Activated naive CD8-positive, alpha-beta T cell treated with anti-CD3 and anti-CD28 coated beads, Interleukin-2, amount 10 ng/mL, durations not matched to agents 7 days and 5 days (primary cell): ENCODE results near the gene SH2D3C. TPM values are rescaled to one million over a fixed set of nuclear protein-coding genes. Genes with fewer than 3 reads are reported as not detected.
"Not testable (repeated sequence)": the region's sequence is repeated elsewhere in the genome, so short reads cannot be mapped to it uniquely, and the experiment has no call there.

Source experiments
- ATAC-seq: fragments of 150-1000 bp; cut with Tn5 transposase; one replicate; pipeline ENCODE4 v1.10.0; 2021; ENCODE audit warnings: low read depth, moderate library complexity
- POLR2A ChIA-PET: fragments of 350-600 bp; sonication (Branson Sonifier 250); formaldehyde crosslinking; loops from one replicate; lab custom pipeline; 2021; ENCODE audit warnings: antibody characterized with exemption; lab: Charles Lee
- DNase-seq: peaks from one replicate; pipeline ENCODE4 v3.0.0; 2021
- H3K27ac Mint-ChIP-seq: one replicate; pipeline ENCODE4 v1.8.0; 2022; ENCODE audit warnings: mild to moderate bottlenecking, mixed read lengths
- H3K27me3 Mint-ChIP-seq: one replicate; pipeline ENCODE4 v1.8.0; 2022; ENCODE audit warnings: mild to moderate bottlenecking, moderate library complexity, mixed read lengths
- H3K36me3 Mint-ChIP-seq: one replicate; pipeline ENCODE4 v1.8.0; 2021; ENCODE audit warnings: mild to moderate bottlenecking, mixed read lengths
- H3K4me1 Mint-ChIP-seq: one replicate; pipeline ENCODE4 v1.8.0; 2021; ENCODE audit warnings: mixed read lengths
- H3K4me3 Mint-ChIP-seq: one replicate; pipeline ENCODE4 v1.8.0; 2022; ENCODE audit warnings: mild to moderate bottlenecking, moderate library complexity, mixed read lengths
- H3K9me3 Mint-ChIP-seq: one replicate; pipeline ENCODE4 v1.8.0; 2021; ENCODE audit warnings: mixed read lengths
- total RNA-seq, 2 experiments: library from RNA; stranded (reverse); gene quantifications; one replicate each; pipeline ENCODE4 v1.2.3, GENCODE V29; 2021

SH2D3C gene
- total RNA-seq, 2 experiments from 2014 or later: 64.6 to 67.1 TPM

DNA sequence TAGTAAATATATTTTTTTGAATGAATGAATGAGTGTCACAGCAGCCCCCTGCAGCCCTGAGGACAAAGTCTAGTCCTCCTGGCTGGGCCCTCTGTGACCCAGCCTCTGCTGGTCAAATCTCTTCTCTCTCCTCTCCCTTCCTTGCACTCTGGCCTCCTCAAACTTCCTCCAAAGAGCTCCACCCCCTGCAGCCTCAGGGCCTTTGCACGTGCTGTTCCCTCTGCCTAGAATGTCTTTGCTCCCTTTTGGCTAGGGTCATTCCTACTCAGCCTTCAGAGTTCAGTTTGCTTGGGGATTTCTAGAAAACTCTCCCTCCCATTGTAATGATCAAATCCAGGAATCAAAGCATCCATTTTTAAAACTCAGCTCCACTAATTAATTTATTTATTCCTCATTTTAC, 13.0 kb downstream of the SH2D3C start:
- Mint-ChIP-seq H3K4me3 (no peak overlapping the region), H3K27me3 (no peaks in the 10 kb centered on the region), H3K27ac (peak overlapping the region; percentile 23), H3K36me3 (peaks cover 55% of the 10 kb centered on the region), H3K4me1 (peaks cover 55% of the 10 kb centered on the region), H3K9me3 (no peaks in the 10 kb centered on the region)
- DNase-seq (no peak), ATAC-seq (no peak)
- POLR2A ChIA-PET: interaction anchor here (0.7 to 2.8 kb wide), 6 partner anchors 11 to 150 kb away, joined by 3 to 12 read pairs (median 3); no protein-coding TSS in a partner anchor

DNA sequence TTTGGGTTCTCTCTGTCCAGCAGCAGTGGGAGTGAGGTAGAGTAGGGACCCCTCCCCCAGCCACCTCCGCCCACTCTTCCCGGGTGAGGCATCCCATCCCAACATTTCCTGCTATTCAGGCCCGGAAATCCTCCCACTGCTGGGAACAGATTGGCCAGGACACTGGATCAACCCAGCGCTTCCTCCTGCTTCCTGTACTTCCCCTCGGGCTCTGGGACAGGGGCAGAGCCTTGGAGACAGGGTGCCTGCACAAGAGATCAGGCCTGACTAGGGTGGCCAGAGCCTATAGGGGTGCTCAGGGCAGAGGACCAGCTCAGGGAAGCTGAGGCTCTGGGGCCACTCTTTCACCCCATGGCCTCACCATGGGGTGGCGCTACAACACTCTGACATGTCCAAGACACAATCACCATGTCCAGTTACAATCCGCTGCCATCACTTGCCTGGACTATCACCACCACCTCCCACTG, 14.5 kb downstream of the SH2D3C start:
- Mint-ChIP-seq H3K36me3 (peaks cover 52% of the 10 kb centered on the region), H3K27me3 (no peaks in the 10 kb centered on the region), H3K9me3 (no peaks in the 10 kb centered on the region), H3K4me3 (no peak overlapping the region), H3K27ac (peak overlapping the region; percentile 69), H3K4me1 (peaks cover 42% of the 10 kb centered on the region)
- DNase-seq: no peak
- POLR2A ChIA-PET: interaction anchor here (1.3 to 1.5 kb wide), 2 partner anchors 18 to 106 kb away, joined by 3 read pairs; no protein-coding TSS in a partner anchor
- ATAC-seq: no peak

DNA sequence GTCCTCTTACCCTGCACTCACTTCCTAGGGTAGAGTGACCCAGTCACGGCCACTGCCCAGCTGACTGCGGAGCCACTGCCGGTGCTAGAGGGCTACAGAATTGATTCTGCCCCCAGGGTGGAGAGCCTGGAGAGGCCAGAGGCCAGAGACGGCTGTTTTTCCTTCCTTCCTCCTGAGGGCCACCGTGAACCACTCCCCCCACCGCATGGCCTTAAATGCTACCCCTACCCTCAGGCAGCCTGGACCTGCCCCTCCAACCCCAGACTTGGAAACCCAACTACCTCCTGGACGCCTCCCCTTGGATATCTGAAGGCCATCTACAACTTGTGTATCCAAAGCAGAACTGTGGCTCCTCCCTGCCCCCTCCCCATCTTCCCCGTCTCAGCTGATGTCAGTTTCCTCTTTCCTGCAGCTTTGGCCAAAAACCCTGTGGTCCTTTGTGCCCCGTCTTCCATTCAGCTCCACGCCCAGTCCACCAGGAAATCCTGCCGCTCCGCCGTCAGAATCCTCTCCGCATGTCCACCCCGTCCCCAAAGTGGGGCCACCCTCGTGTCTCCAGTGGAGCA, 16.3 kb downstream of the SH2D3C start:
- Mint-ChIP-seq H3K27me3 (no peaks in the 10 kb centered on the region), H3K4me1 (peaks cover 29% of the 10 kb centered on the region), H3K4me3 (no peak overlapping the region), H3K27ac (peak overlapping the region; percentile 1), H3K36me3 (peaks cover 46% of the 10 kb centered on the region), H3K9me3 (no peaks in the 10 kb centered on the region)
- ATAC-seq (no peak), DNase-seq (no peak)
- POLR2A ChIA-PET: interaction anchor here (1.1 to 1.5 kb wide), 3 partner anchors 9 to 23 kb away, joined by 3 to 6 read pairs (median 3); partner anchors contain the start of gene CDK9

DNA sequence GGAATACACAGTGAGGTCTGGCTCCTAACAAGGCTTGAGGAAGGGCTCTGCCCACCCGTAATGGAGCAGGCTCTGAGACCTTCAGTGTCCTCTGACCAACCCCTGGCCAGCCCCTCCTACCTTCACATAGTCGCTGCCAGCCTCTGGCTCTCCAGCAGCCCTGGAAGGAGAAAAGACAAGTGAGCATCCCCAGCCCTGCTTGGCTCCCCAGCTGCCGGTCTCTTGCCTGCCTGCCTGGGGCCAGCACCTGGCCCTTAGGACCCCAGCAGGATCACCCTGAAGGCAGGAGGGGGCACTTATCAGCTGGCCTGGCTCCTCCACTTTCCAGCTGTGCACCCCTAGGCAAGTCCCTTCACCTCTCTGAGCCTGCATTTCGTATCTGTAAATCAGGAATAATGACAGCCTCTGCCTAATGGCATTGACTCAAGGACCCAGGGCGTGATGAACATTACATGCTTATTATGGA, 16.9 kb downstream of the SH2D3C start:
- Mint-ChIP-seq H3K36me3 (peaks cover 40% of the 10 kb centered on the region), H3K9me3 (no peaks in the 10 kb centered on the region), H3K4me3 (no peak overlapping the region), H3K27ac (no peak overlapping the region), H3K4me1 (peaks cover 24% of the 10 kb centered on the region), H3K27me3 (no peaks in the 10 kb centered on the region)
- POLR2A ChIA-PET: interaction anchor here (1.1 to 1.2 kb wide), 2 partner anchors 10 to 24 kb away, joined by 3 to 6 read pairs; partner anchors contain the start of gene CDK9
- DNase-seq (no peak), ATAC-seq (no peak)

- Mint-ChIP-seq H3K27me3 (no peaks in the 10 kb centered on the region), H3K4me1 (peaks cover 20% of the 10 kb centered on the region), H3K4me3 (no peak overlapping the region), H3K36me3 (peaks cover 36% of the 10 kb centered on the region), H3K27ac (no peak overlapping the region), H3K9me3 (no peaks in the 10 kb centered on the region)
- no peak for DNase-seq
- POLR2A ChIA-PET: interaction anchor here (1.1 kb wide), 1 partner anchor 10 kb away, joined by 3 read pairs; no protein-coding TSS in a partner anchor
- ATAC-seq: no peak
Measured at GRCh38 chr9:127761061-127761460, 17.4 kb downstream of the SH2D3C start.

DNA sequence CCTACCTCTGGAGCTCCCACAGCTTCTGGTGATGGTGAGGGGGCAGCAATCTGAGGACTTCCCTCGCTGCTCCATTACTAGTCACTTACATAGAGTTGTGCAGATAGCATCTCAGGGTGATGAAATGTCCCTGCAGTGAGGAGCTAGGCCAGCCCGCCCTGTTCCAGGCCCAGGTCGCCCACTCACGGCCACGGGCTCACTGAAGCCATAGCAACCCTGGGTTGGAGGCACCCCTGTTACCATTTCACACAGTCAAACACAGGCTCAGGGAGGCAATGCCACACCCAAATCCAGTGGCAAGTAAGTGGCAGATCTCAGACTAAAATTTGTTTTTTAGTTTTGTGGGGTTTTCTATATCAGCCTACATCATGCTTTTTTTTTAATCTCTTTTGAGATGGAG, 19.6 kb downstream of the SH2D3C start:
- DNase-seq (no peak), ATAC-seq (no peak)
- Mint-ChIP-seq H3K4me1 (peaks cover 11% of the 10 kb centered on the region), H3K36me3 (peaks cover 21% of the 10 kb centered on the region), H3K9me3 (no peaks in the 10 kb centered on the region), H3K27me3 (no peaks in the 10 kb centered on the region), H3K4me3 (no peak overlapping the region), H3K27ac (peak overlapping the region; percentile 57)
- POLR2A ChIA-PET: interaction anchor here (0.7 to 2.1 kb wide), 2 partner anchors 9 to 12 kb away, joined by 3 to 7 read pairs; no protein-coding TSS in a partner anchor

DNA sequence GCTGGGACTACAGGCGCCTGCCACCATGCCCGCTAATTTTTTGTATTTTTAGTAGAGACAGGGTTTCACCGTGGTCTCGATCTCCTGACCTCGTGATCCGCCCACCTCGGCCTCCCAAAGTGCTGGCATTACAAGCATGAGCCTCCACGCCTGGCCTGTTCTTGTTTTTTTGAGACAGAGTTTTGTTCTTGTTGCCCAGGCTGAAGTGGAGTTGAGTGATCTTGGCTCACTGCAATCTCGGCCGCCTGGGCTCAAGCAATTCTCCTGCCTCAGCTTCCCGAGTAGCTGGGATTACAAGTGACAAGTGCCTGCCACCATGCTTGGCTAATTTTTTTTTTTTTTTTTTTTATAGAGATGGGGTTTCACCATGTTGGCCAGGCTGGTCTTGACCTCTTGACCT, 21.7 kb downstream of the SH2D3C start:
- H3K27ac Mint-ChIP-seq, H3K4me3 Mint-ChIP-seq, H3K4me1 Mint-ChIP-seq, DNase-seq, H3K9me3 Mint-ChIP-seq, ATAC-seq, H3K27me3 Mint-ChIP-seq: not testable (repeated sequence)
- POLR2A ChIA-PET: interaction anchor here (0.9 to 1.1 kb wide), 2 partner anchors 20 to 21 kb away, joined by 3 to 5 read pairs; partner anchors contain the start of gene TOR2A
- peaks cover 14% of the 10 kb centered on the region for H3K36me3 Mint-ChIP-seq

GRCh38 chr9:127756233-127756632, 22.2 kb downstream of the SH2D3C start:
- no peaks in the 10 kb centered on the region for H3K9me3 Mint-ChIP-seq
- POLR2A ChIA-PET: interaction anchor here (0.6 to 1.1 kb wide), 3 partner anchors 13 to 21 kb away, joined by 3 to 5 read pairs (median 5); partner anchors contain the start of gene TOR2A
- H3K27me3 Mint-ChIP-seq: no peaks in the 10 kb centered on the region
- DNase-seq: no peak
- ATAC-seq: no peak
- H3K36me3 Mint-ChIP-seq: peaks cover 16% of the 10 kb centered on the region
- no peak overlapping the region for H3K27ac Mint-ChIP-seq
- peaks cover 2% of the 10 kb centered on the region for H3K4me1 Mint-ChIP-seq
- no peak overlapping the region for H3K4me3 Mint-ChIP-seq

GRCh38 chr9:127755061-127756060, 23.1 kb downstream of the SH2D3C start:
- no peak overlapping the region for H3K4me3 Mint-ChIP-seq
- H3K27me3 Mint-ChIP-seq: no peaks in the 10 kb centered on the region
- ATAC-seq: no peak
- H3K27ac Mint-ChIP-seq: no peak overlapping the region
- H3K4me1 Mint-ChIP-seq: peaks cover 5% of the 10 kb centered on the region
- DNase-seq: no peak
- no peaks in the 10 kb centered on the region for H3K9me3 Mint-ChIP-seq
- POLR2A ChIA-PET: interaction anchor here (0.5 kb wide), 1 partner anchor 148 kb away, joined by 4 read pairs; no protein-coding TSS in a partner anchor
- H3K36me3 Mint-ChIP-seq: peaks cover 16% of the 10 kb centered on the region

GRCh38 chr9:127754099-127755060, 24.1 kb downstream of the SH2D3C start:
- no peak overlapping the region for H3K27ac Mint-ChIP-seq
- H3K4me1 Mint-ChIP-seq: peaks cover 6% of the 10 kb centered on the region
- no peaks in the 10 kb centered on the region for H3K9me3 Mint-ChIP-seq
- H3K36me3 Mint-ChIP-seq: peaks cover 22% of the 10 kb centered on the region
- DNase-seq (no peak), ATAC-seq (no peak)
- H3K4me3 Mint-ChIP-seq: no peak overlapping the region
- no peaks in the 10 kb centered on the region for H3K27me3 Mint-ChIP-seq
- POLR2A ChIA-PET: interaction anchor here (0.5 kb wide), 1 partner anchor 149 kb away, joined by 4 read pairs; no protein-coding TSS in a partner anchor

DNA sequence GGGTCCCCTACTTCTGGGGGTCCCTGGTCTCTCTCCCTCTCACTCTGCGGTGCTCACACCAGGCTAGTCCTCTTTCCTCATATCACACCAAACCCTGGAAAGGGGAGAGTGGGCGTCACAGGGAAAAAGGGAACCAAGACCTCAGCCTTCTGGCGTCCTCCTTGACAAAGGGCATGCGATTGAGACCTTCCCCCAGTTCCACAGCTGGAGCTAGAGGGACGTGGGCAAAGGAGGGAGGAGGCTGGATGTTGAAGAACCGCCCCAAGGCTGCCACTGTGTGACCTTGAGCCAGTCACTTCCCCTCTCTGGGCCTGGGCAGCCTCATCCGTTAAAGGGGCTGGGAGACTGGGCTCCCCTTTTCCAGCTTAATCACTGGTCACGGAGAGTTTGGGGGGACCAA, 24.8 kb downstream of the SH2D3C start:
- DNase-seq (no peak), ATAC-seq (no peak)
- no peaks in the 10 kb centered on the region for H3K9me3 Mint-ChIP-seq
- no peaks in the 10 kb centered on the region for H3K27me3 Mint-ChIP-seq
- H3K4me3 Mint-ChIP-seq: no peak overlapping the region
- H3K27ac Mint-ChIP-seq: no peak overlapping the region
- peaks cover 5% of the 10 kb centered on the region for H3K4me1 Mint-ChIP-seq
- H3K36me3 Mint-ChIP-seq: peaks cover 19% of the 10 kb centered on the region
- POLR2A ChIA-PET: no interaction called here

- H3K27me3 Mint-ChIP-seq: no peaks in the 10 kb centered on the region
- H3K27ac Mint-ChIP-seq: no peak overlapping the region
- no peaks in the 10 kb centered on the region for H3K9me3 Mint-ChIP-seq
- H3K36me3 Mint-ChIP-seq: peaks cover 18% of the 10 kb centered on the region
- ATAC-seq (no peak), DNase-seq (no peak)
- peaks cover 6% of the 10 kb centered on the region for H3K4me1 Mint-ChIP-seq
- no peak overlapping the region for H3K4me3 Mint-ChIP-seq
- POLR2A ChIA-PET: interaction anchor here (1.0 kb wide), 1 partner anchor 44 kb away, joined by 4 read pairs; no protein-coding TSS in a partner anchor
Measured at GRCh38 chr9:127753148-127753547, 25.3 kb downstream of the SH2D3C start.
